ENCODE data around the gene RASD1.

Gene RASD1

DNA sequence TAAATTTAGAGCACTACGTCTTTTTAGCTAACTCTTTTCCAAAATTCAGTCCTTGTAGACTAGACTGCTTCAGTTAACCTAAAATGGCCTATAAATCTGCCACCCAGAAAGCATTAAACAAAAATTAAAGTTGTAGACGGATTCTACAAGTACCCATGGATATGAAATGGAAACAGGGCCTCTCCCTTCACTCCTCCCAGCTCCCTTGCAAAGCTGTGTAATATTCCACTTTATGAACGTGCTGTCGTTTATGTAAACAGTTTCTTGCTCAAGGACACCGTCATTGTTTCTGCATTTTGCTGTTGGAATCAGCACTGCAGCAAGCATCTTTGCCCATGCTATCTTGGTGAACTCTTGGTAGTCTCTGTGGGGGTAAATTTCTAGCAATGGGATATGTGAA is 14.3 kb downstream of the RASD1 start:
- Histone ChIP-seq H3K36me3 (ENCODE audit: control insufficient read depth in 2 of 2, insufficient read depth in 2 of 2, low read length in 2 of 2) (peaks cover 0 to 15% of the 10 kb centered on the region in 2 donors), H3K9me3 (ENCODE audit: control insufficient read depth in 2 of 2, low read length in 2 of 2) (no peaks in the 10 kb centered on the region), H3K4me1 (ENCODE audit: control insufficient read depth, insufficient read depth, low read length) (peaks cover 38% of the 10 kb centered on the region), H3K27ac (ENCODE audit: low read length) (no peak overlapping the region), H3K27me3 (ENCODE audit: control insufficient read depth in 1 of 2, insufficient read depth in 2 of 2, low read length in 2 of 2) (no peaks in the 10 kb centered on the region), H3K4me3 (ENCODE audit: low read length in 2 of 2) (no peak overlapping the region), H3K9ac (ENCODE audit: low read length in 2 of 2) (no peak overlapping the region)

DNA sequence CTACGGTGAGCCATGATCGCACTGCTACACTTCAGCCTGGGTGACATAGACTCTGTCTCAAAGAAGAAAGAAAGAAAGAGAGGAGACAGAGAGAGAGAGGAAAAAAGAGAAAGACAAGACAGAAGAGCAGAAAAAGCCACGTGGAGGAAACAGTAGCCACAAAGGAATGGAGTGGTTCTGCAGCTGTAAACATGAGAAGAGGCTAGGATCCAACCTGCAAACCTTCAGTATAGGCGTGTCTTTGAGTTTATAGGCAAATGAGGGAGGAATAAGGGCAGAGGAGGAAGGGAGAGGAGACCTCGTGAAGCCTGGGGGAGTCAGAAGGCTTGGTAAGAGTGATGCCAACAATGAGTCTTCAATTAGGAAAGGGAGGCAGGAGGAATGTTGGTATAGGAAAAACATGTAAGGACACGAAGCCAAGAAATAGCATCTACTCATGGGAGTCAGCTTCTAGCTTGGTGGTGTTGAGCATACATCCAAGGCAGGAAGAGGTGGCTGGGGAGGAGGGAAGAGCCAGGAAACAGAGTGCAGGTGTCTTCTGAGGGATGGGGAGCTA is 15.5 kb downstream of the RASD1 start:
- H3K4me3 ChIP-seq (ENCODE audit: low read length in 2 of 2): no peak overlapping the region
- H3K9me3 ChIP-seq (ENCODE audit: control insufficient read depth in 2 of 2, low read length in 2 of 2): no peaks in the 10 kb centered on the region
- H3K27me3 ChIP-seq (ENCODE audit: control insufficient read depth in 1 of 2, insufficient read depth in 2 of 2, low read length in 2 of 2): no peaks in the 10 kb centered on the region
- H3K36me3 ChIP-seq (ENCODE audit: control insufficient read depth in 2 of 2, insufficient read depth in 2 of 2, low read length in 2 of 2): peaks cover 0 to 15% of the 10 kb centered on the region in 2 donors
- H3K4me1 ChIP-seq (ENCODE audit: control insufficient read depth, insufficient read depth, low read length): peaks cover 38% of the 10 kb centered on the region
- no peak overlapping the region for H3K9ac ChIP-seq (ENCODE audit: low read length in 2 of 2)
- H3K27ac ChIP-seq (ENCODE audit: low read length): no peak overlapping the region

DNA sequence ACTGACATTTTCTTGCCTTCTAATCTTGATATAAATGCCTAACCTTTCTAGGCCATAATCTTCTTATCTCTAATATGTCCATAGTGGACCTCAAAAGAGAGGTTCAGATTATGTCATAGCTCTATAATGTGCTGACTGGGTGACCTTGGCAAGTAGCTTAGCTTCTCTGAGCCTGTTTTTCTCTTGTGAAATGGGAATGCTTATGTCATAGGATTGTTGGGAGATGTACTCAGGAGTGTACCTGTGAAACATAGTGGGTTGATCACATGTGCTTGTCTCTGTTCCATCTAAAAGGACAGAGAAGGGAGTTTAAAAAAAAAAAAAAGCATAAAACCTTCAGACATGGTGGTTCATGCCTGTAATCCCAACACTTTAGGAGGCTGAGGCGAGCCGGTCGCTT is 17.0 kb downstream of the RASD1 start:
- H3K9ac ChIP-seq (ENCODE audit: low read length in 2 of 2): no peak overlapping the region
- H3K27me3 ChIP-seq (ENCODE audit: control insufficient read depth in 1 of 2, insufficient read depth in 2 of 2, low read length in 2 of 2): no peaks in the 10 kb centered on the region
- peaks cover 0 to 12% of the 10 kb centered on the region in 2 donors for H3K36me3 ChIP-seq (ENCODE audit: control insufficient read depth in 2 of 2, insufficient read depth in 2 of 2, low read length in 2 of 2)
- peaks cover 38% of the 10 kb centered on the region for H3K4me1 ChIP-seq (ENCODE audit: control insufficient read depth, insufficient read depth, low read length)
- no peak overlapping the region for H3K4me3 ChIP-seq (ENCODE audit: low read length in 2 of 2)
- no peak overlapping the region for H3K27ac ChIP-seq (ENCODE audit: low read length)
- no peaks in the 10 kb centered on the region for H3K9me3 ChIP-seq (ENCODE audit: control insufficient read depth in 2 of 2, low read length in 2 of 2)

DNA sequence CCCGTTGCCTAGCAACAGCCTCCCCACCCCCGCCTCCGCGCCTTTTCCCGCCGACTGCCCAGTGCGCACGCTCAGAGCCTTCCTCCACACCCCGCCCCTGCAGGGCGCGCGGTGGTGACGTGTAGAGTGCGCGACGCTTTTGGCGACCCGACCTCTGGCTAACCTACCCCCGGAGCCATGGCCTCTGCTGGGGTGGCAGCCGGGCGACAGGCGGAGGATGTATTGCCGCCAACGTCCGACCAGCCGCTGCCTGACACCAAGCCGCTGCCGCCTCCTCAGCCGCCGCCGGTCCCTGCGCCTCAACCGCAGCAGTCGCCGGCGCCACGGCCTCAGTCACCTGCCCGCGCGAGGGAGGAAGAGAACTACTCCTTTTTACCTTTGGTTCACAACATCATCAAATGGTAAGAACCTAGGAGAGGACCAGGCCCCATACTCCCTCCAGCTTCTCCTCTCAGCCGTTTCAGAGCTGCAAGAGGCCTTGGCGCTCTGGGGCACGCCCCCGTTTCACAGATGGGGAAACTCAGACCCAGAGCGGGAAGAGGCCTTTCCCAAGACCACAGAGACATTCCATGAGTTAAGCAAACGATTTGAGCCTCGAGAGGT is 19.2 kb downstream of the RASD1 start, which contains the start of gene MED9:
Gene MED9, plus strand, starts transcription at position 136 of the 603 bp plus-strand sequence. Its CDS starts 42 bp downstream, at position 178.
- Histone ChIP-seq H3K9ac (ENCODE audit: low read length in 2 of 2) (peak within 1 kb of the TSS; percentile 81 to 98), H3K4me3 (ENCODE audit: low read length in 2 of 2) (peak within 1 kb of the TSS; percentile 90 to 99), H3K4me1 (ENCODE audit: control insufficient read depth, insufficient read depth, low read length) (peaks cover 37% of the 10 kb centered on the region), H3K27me3 (ENCODE audit: control insufficient read depth in 1 of 2, insufficient read depth in 2 of 2, low read length in 2 of 2) (no peaks in the 10 kb centered on the region), H3K36me3 (ENCODE audit: control insufficient read depth in 2 of 2, insufficient read depth in 2 of 2, low read length in 2 of 2) (peaks cover 0 to 9% of the 10 kb centered on the region in 2 donors), H3K27ac (ENCODE audit: low read length) (peak within 1 kb of the TSS; percentile 91), H3K9me3 (ENCODE audit: control insufficient read depth in 2 of 2, low read length in 2 of 2) (no peaks in the 10 kb centered on the region)

DNA sequence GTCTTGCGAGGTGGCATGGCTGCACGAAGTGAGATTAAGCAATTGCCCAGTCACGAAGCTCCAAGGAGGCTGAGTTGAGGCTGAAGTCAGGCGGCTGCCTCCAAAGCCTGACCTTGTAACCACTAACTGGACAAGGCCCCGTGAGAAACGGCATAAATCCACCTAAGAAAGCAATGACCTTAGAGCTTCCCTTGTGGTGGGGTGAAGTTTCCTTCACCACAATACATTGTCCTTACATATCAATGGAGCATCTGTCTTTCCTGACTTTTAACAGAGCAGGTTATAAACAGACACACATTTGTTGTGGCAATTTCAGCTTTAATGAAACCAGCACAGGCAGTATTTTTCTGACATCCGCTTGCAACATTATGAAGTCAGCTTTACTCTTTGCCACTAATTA is 21.9 kb downstream of the RASD1 start:
- no peak overlapping the region for H3K27ac ChIP-seq (ENCODE audit: low read length)

DNA sequence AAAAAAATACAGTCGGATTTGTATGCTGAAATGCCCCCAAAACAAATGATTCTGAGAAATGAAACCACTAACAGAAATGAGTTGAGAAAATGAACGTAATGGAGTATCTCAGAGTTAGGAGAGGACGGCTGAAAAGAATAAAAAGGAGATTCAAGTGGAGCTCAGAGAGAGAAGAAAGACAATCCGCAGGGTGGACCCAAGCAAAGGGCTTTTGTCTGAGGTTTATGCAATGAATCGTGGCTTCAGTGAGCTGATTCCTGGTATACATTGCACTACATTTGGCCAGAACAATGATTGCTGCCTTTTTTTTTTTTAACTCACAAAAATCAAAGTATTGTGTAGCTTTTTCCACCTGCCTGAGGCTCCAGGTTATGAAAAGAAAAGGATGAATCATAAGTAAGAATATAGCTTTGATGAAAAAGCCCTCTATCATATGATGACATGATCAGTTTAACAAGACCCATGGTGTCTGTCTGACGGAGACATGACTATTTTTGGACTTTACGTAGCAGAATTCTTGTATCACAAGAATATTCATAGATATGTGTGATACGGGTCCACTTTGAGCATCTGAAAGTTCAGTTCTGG is 23.8 kb downstream of the RASD1 start:
- H3K9me3 ChIP-seq (ENCODE audit: control insufficient read depth in 2 of 2, low read length in 2 of 2): no peaks in the 10 kb centered on the region
- H3K36me3 ChIP-seq (ENCODE audit: control insufficient read depth in 2 of 2, insufficient read depth in 2 of 2, low read length in 2 of 2): no peaks in the 10 kb centered on the region
- H3K27me3 ChIP-seq (ENCODE audit: control insufficient read depth in 1 of 2, insufficient read depth in 2 of 2, low read length in 2 of 2): peaks cover 6 to 7% of the 10 kb centered on the region in 2 donors
- peaks cover 2% of the 10 kb centered on the region for H3K4me1 ChIP-seq (ENCODE audit: control insufficient read depth, insufficient read depth, low read length)
- no peak overlapping the region for H3K4me3 ChIP-seq (ENCODE audit: low read length in 2 of 2)
- no peak overlapping the region for H3K9ac ChIP-seq (ENCODE audit: low read length in 2 of 2)
- no peak overlapping the region for H3K27ac ChIP-seq (ENCODE audit: low read length)

More for the DNA sequence above, 21.9 kb downstream of the RASD1 start:
- peaks cover 6 to 7% of the 10 kb centered on the region in 2 donors for H3K27me3 ChIP-seq (ENCODE audit: control insufficient read depth in 1 of 2, insufficient read depth in 2 of 2, low read length in 2 of 2)
- H3K9me3 ChIP-seq (ENCODE audit: control insufficient read depth in 2 of 2, low read length in 2 of 2): no peaks in the 10 kb centered on the region
- H3K9ac ChIP-seq (ENCODE audit: low read length in 2 of 2): no peak overlapping the region
- no peak overlapping the region for H3K4me3 ChIP-seq (ENCODE audit: low read length in 2 of 2)
- no peaks in the 10 kb centered on the region for H3K36me3 ChIP-seq (ENCODE audit: control insufficient read depth in 2 of 2, insufficient read depth in 2 of 2, low read length in 2 of 2)
- peaks cover 20% of the 10 kb centered on the region for H3K4me1 ChIP-seq (ENCODE audit: control insufficient read depth, insufficient read depth, low read length)

DNA sequence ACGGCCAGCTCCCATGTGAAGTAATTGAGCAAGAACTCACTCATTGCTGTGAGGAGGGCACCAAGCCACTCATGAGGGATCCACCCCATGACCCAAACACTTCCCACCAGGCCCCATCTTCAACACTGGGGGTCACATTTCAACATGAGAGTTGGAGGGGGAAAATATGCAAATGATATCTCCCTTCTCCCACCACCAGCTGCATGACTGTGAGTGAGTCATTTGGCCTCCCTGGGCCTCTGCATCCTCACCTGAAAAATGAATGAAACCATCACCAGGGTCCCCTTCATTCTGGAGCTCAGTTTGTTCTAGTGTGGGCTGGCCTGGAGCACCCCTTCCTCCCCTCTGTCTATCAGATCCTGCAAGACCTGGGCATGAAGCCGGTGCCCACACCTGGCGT is 26.2 kb downstream of the RASD1 start:
- Histone ChIP-seq H3K4me3 (ENCODE audit: low read length in 2 of 2) (no peak overlapping the region), H3K9ac (ENCODE audit: low read length in 2 of 2) (no peak overlapping the region), H3K27me3 (ENCODE audit: control insufficient read depth in 1 of 2, insufficient read depth in 2 of 2, low read length in 2 of 2) (peaks cover 7 to 12% of the 10 kb centered on the region in 2 donors), H3K9me3 (ENCODE audit: control insufficient read depth in 2 of 2, low read length in 2 of 2) (no peaks in the 10 kb centered on the region), H3K27ac (ENCODE audit: low read length) (no peak overlapping the region), H3K36me3 (ENCODE audit: control insufficient read depth in 2 of 2, insufficient read depth in 2 of 2, low read length in 2 of 2) (no peaks in the 10 kb centered on the region), H3K4me1 (ENCODE audit: control insufficient read depth, insufficient read depth, low read length) (no peaks in the 10 kb centered on the region)

DNA sequence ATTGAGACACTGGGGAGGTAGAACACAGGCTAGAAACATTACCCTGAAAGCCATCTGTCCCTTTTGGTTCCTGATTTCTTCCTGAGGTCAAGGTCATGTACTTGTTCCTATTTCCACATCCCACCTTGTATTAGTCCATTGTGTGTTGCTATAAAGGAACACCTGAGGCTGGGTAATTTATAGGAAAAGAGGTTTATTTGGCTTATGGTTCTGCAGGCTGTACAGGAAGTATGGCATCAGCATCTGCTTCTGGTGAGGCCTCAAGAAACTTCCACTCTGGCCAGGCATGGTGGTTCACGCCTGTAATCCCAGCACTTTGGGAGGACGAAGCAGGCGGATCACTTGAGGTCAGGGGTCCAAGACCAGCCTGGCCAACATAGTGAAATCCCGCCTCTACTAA is 26.8 kb downstream of the RASD1 start:
- no peak overlapping the region for H3K27ac ChIP-seq (ENCODE audit: low read length)
- no peak overlapping the region for H3K9ac ChIP-seq (ENCODE audit: low read length in 2 of 2)

DNA sequence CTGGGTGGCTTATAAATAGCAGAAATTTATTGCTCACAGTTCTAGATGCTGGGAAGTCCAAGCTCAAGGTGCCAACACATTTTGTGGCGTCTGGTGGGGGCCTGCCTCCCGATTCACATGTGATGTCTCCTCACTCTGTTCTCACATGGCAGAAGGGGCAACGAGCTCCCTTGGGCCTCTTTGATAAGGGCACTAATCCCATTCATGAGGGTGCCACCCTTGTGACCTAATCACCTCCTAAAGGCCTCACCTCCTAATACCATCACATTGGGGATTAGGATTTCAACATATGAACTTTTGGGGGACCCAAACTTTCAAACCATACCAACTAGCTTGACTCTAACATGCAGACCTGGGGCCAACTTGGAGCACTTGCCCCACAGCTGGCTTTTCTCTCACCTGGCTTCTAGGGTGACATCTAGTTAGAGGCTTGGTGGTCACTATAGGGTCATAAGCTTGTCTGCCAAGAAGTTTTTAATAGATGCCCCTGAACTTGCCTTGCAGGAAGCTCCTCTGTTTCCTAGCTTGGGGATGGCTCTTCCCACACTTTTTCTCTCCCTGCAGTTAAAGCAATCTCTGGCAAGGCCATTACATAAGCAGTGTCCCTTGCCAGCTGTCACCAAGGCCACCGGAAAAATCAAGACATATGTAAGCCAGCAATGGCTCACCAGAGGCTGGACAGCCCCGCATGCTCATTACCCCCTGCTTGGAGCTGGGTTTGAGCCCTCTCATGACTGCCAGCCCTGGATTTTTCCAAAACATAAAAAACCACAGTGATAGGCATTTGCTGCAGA is 27.8 kb downstream of the RASD1 start:
- Histone ChIP-seq H3K9ac (ENCODE audit: low read length in 2 of 2) (no peak overlapping the region), H3K4me1 (ENCODE audit: control insufficient read depth, insufficient read depth, low read length) (no peaks in the 10 kb centered on the region), H3K9me3 (ENCODE audit: control insufficient read depth in 2 of 2, low read length in 2 of 2) (no peaks in the 10 kb centered on the region), H3K4me3 (ENCODE audit: low read length in 2 of 2) (no peak overlapping the region), H3K27me3 (ENCODE audit: control insufficient read depth in 1 of 2, insufficient read depth in 2 of 2, low read length in 2 of 2) (peaks cover 7 to 12% of the 10 kb centered on the region in 2 donors), H3K27ac (ENCODE audit: low read length) (no peak overlapping the region), H3K36me3 (ENCODE audit: control insufficient read depth in 2 of 2, insufficient read depth in 2 of 2, low read length in 2 of 2) (no peaks in the 10 kb centered on the region)

More for the DNA sequence above, 26.8 kb downstream of the RASD1 start:
- H3K4me1 ChIP-seq (ENCODE audit: control insufficient read depth, insufficient read depth, low read length): no peaks in the 10 kb centered on the region
- no peak overlapping the region for H3K4me3 ChIP-seq (ENCODE audit: low read length in 2 of 2)
- no peaks in the 10 kb centered on the region for H3K9me3 ChIP-seq (ENCODE audit: control insufficient read depth in 2 of 2, low read length in 2 of 2)
- H3K27me3 ChIP-seq (ENCODE audit: control insufficient read depth in 1 of 2, insufficient read depth in 2 of 2, low read length in 2 of 2): peaks cover 7 to 12% of the 10 kb centered on the region in 2 donors
- no peaks in the 10 kb centered on the region for H3K36me3 ChIP-seq (ENCODE audit: control insufficient read depth in 2 of 2, insufficient read depth in 2 of 2, low read length in 2 of 2)

DNA sequence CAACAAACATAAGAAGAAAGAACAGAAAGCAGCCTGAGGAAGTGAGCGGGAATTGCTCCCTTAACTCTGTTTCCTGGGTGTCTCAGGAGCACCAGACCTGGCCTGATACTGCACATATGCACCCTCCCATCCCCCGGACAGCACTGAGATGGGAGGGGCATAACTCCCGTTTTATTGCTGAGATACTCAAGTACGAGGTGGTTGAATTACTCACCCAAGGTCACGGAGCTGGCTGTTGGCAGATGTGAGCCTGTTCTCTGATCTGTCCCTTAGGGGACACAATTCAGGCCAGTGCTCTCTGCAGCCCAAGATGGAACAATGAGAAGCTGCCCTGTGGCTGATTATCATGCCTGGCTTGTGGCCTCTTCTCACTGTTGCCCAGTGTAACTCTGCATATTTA is 28.5 kb downstream of the RASD1 start:
- Histone ChIP-seq H3K27ac (ENCODE audit: low read length) (no peak overlapping the region), H3K9ac (ENCODE audit: low read length in 2 of 2) (no peak overlapping the region), H3K4me3 (ENCODE audit: low read length in 2 of 2) (no peak overlapping the region), H3K9me3 (ENCODE audit: control insufficient read depth in 2 of 2, low read length in 2 of 2) (no peaks in the 10 kb centered on the region), H3K27me3 (ENCODE audit: control insufficient read depth in 1 of 2, insufficient read depth in 2 of 2, low read length in 2 of 2) (peaks cover 7 to 12% of the 10 kb centered on the region in 2 donors), H3K4me1 (ENCODE audit: control insufficient read depth, insufficient read depth, low read length) (no peaks in the 10 kb centered on the region), H3K36me3 (ENCODE audit: control insufficient read depth in 2 of 2, insufficient read depth in 2 of 2, low read length in 2 of 2) (no peaks in the 10 kb centered on the region)
